HG03175 (cell line): Measurements from ENCODE around the gene UPP2.
A peak's percentile ranks its signal among the peaks of the same experiment; 100 is the strongest.

ENCODE experiments used
- ATAC-seq: cut with Tn5 transposase; IDR thresholded peaks from one replicate; pipeline ENCODE4 v1.9.1; 2021; ENCODE audit warnings: mild to moderate bottlenecking, moderate library complexity; ENCODE audit not compliant: unreplicated experiment

The UPP2 gene

GRCh38 chr2:158101384-158101926 is at the start of gene UPP2:
TSS of gene UPP2 (plus strand) at chr2:158101876. CDS start at chr2:158102064, 188 bp downstream.
- ATAC-seq: peak; percentile 68

DNA sequence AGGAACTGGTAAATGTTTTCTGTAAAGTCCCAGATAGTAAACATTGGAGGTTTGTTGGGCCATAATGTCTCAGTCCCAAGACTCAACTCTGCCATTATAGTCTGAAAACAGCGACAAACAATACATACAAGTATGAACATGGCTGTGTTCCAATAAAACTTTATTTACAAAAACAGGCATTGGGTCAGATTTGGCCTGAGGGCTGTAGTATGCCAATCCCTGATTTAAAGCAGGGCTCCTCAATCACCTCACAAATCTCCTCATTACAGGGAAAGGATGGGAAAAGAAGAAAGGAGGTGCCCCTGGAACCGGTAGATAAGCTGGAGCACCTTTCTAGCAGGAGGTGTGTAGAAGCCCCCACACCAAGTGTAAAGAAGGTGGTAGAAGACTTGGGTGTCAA is 48.9 kb upstream of the UPP2 start:
- no peak for ATAC-seq

- ATAC-seq: no peak
Observed at GRCh38 chr2:158056875-158057274, 44.8 kb upstream of the UPP2 start.

- ATAC-seq: no peak
Observed at GRCh38 chr2:158060160-158060834, 41.4 kb upstream of the UPP2 start.

GRCh38 chr2:158060835-158061435 is 40.7 kb upstream of the UPP2 start:
- ATAC-seq: no peak

GRCh38 chr2:158061763-158062162 is 39.9 kb upstream of the UPP2 start:
- ATAC-seq: no peak

GRCh38 chr2:158066046-158066713 is 35.5 kb upstream of the UPP2 start:
- no peak for ATAC-seq

DNA sequence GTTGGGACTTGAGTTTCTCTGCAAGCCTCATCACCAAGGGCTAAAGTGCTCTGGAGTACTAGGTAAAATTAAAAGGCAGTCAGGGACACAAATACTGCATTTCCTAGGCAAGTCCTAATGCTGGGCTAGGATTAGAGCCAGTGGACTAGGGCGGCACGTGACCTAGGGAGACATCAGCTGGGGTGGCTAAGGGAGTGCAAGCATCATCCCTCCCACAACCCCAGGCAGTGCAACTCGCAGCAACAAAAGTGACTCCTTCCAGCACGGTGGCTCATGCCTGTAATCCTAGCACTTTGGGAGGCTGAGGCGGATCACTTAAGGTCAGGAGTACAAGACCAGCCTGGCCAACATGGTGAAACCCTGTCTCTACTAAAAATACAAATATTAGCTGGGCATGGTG is 30.7 kb upstream of the UPP2 start:
- ATAC-seq: no peak

GRCh38 chr2:158072361-158072760 is 29.3 kb upstream of the UPP2 start:
- ATAC-seq: no peak

- ATAC-seq: no peak
Observed at GRCh38 chr2:158079672-158080071, 22.0 kb upstream of the UPP2 start.

DNA sequence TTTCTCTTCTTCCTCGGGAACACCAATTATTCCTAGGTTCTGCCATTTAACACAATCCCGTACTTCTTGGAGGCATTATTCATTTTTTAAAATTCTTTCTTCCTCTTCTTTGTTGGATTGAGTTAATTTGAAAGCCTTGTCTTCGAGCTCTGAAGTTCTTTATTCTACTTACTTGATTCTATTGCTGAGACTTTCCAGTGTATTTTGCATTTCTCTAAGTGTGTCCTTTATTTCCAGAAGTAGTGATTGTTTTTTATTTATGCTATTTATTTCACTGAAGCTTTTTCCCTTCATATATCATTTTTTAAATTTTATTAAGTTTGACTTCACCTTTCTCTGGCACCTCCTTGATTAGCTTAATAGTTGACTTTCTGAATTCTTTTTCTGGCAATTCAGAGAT is 13.6 kb upstream of the UPP2 start:
- ATAC-seq: no peak

GRCh38 chr2:158089322-158089721 is 12.4 kb upstream of the UPP2 start:
- ATAC-seq: no peak

GRCh38 chr2:158091647-158092046 is 10.0 kb upstream of the UPP2 start:
- no peak for ATAC-seq

- ATAC-seq: no peak
Observed at GRCh38 chr2:158094487-158095092, 7.1 kb upstream of the UPP2 start.

DNA sequence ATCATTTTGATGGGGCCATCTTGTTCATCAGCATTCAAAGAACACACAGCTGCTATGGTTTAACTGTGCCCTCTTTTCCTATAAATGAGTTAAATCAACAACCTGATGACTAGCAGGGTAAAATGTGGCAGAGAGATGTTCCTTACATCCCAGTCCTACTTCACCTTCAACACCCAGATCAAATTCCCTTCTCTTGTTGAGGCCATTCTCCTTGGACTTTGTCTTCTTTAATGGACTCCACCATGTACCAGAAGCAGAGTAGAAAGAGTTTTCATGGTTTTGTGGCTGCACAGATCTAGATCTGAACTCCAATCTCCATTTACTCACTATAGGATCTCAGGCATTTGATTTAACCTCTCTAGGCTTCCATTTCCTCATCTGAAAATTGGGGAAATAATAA is 6.4 kb upstream of the UPP2 start:
- no peak for ATAC-seq

GRCh38 chr2:158095912-158096311 is 5.8 kb upstream of the UPP2 start:
- no peak for ATAC-seq

- ATAC-seq: no peak
Observed at GRCh38 chr2:158097481-158097880, 4.2 kb upstream of the UPP2 start.

GRCh38 chr2:158098178-158098577 is 3.5 kb upstream of the UPP2 start:
- ATAC-seq: no peak

DNA sequence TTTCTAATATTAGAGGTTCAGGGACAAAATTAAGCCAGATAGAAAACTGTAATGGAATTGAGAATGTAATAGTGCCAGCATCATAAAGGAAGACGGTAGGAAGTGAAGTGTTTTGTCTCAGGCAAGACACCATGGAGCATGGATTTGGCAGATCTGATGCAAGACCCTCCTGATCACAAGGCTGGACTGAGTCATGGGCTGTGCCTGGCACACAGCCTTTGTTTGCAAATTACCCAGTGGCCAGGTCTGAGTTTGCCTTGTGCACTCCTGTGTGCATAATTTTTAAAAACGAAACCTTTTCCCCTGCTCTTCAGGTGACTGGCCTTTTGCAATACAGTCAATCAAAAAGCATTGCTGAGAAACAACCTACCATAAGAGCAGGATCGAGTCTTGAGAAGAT is 2.0 kb upstream of the UPP2 start:
- ATAC-seq: no peak

- no peak for ATAC-seq
Observed at GRCh38 chr2:158100411-158100810, 1.3 kb upstream of the UPP2 start.

DNA sequence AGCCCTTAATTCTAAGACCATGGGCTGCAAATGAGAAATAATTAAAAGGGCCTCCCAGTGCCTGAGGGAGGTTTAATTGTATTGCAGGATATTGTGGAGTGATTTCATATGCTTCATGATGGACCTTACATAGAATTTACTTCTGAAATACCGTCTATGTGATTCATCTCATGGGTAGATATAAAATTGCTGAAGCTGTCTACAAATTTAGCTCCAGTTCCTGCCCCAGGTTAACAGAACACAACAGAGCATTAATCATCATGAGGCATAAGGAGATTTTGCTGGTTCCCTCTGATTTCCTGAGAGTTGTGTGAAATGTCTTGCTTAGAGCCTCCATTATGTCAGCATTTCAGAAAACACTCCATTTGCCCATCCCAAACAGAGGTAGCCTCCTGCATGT is 770 bp downstream of the UPP2 start:
- no peak for ATAC-seq
